HG03064 (cell line): Measurements from ENCODE around the gene IL5.
A peak's percentile ranks its signal among the peaks of the same experiment; 100 is the strongest.
"Not testable (repeated sequence)": the region's sequence is repeated elsewhere in the genome, so short reads cannot be mapped to it uniquely, and the experiment has no call there.

Experiments
- ATAC-seq: cut with Tn5 transposase; IDR thresholded peaks from one replicate; pipeline ENCODE4 v1.9.1; 2021; ENCODE audit warnings: low read depth; ENCODE audit not compliant: unreplicated experiment

Gene IL5

GRCh38 chr5:132543472-132544201 lies at the start of gene IL5:
IL5 (minus strand) TSS chr5:132543522; CDS start chr5:132543478, 44 bp downstream.
- no peak for ATAC-seq

DNA sequence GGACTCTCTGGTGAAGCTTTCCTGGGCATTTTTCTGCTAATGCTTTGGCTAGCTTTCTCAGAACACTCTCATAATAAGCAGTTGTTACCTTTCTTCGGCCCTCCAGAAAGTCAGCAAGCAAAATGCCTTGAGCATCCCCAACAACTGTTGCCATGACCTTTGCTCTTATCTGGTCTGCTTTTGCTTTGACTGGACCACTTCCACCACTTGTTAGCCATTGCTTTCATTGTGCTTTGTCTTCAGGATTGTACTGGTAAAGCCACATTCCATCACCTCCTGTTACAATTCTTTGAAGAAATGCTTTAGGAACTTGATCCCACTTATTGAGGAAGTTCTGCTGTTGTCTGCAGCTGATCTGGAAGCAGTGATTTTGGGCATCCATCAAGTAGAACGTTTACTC lies 49.2 kb upstream of the IL5 start:
- no peak for ATAC-seq

DNA sequence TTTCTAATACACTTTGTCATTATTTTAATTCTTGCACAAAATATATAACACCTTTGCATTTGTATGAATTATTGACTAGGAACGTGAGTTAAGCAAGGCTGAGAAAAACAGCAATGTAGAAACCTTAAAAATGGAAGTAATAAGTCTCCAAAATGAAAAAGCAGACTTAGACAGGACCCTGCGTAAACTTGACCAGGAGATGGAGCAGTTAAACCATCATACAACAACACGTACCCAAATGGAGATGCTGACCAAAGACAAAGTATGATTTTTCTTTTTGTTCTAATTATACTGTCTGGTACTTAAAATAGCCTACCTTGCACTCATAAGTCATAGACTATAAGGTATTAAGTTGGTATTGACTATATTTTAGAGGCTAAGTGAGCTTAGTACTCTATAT lies 47.8 kb upstream of the IL5 start:
- ATAC-seq = no peak

DNA sequence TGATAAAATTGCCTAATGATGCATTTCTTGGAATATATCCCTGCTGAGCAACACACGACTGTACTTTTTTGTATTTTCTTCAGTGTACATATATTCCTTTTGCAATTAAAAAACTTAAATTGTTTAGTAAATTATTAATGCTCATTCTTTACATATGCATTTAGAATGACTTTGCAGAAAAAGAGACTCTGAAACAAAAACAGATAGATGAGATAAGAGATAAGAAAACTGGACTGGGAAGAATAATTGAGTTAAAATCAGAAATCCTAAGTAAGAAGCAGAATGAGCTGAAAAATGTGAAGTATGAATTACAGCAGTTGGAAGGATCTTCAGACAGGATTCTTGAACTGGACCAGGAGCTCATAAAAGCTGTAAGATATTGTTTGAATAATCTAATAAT lies 46.1 kb upstream of the IL5 start:
- ATAC-seq = no peak

DNA sequence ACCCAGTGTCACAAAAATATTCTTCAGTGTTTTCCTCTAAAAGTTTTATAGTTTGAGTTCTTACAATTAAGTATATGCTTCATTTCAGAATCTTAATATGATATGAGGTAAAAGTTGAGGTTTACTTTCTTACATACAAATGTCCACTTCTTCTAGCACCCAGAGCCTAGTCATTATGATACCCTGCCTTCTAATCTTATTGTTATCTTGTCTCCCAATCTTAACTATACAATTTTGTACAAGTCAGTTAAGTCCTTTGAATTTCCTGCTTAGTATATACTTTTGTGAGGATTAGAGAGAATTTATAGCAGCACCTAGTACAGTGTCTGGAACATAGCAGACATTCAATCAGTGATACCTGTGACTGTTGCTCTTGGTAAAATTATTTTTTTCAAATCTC lies 42.7 kb upstream of the IL5 start:
- no peak for ATAC-seq

GRCh38 chr5:132584560-132584959 lies 41.2 kb upstream of the IL5 start:
- ATAC-seq = not testable (repeated sequence)

DNA sequence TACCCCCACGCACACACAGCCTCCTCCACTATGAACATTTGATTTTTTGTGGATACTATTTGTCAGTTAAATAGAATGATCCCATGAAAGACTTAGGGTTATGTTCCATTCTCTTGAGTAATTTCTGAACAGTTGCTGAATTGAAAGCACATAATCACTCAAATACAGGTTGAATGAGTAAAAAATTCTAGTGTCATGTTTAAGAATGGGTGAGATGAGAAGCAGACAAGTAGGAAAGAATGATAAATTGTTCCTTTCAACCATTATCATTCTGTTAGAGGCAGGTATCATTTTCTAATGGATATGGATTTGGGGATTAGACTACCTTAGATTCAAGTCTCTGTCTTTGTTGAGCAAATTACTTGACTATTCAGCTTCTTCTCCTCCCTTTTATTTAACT lies 32.8 kb upstream of the IL5 start:
- no peak for ATAC-seq

GRCh38 chr5:132566657-132567056 lies 23.3 kb upstream of the IL5 start:
- ATAC-seq = no peak

DNA sequence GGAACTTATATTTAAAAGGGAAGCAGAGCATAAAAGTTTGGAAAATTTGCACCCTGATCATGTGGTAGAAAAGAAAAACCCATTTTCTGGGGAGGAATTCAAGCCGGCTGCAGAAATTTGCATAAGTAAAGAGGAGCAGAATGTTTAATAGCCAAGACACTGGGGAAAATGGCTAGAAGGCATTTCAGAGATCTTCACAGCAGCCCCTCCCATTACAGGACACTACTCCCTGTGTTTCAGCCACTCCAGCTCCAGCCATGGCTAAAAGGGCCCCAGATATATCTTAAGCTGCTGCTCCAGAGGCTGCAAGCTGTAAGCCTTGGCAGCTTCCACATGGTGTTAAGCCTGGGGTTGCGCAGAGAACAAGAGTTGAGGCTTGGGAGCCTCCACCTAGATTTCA lies 21.2 kb upstream of the IL5 start:
- not testable (repeated sequence) for ATAC-seq

DNA sequence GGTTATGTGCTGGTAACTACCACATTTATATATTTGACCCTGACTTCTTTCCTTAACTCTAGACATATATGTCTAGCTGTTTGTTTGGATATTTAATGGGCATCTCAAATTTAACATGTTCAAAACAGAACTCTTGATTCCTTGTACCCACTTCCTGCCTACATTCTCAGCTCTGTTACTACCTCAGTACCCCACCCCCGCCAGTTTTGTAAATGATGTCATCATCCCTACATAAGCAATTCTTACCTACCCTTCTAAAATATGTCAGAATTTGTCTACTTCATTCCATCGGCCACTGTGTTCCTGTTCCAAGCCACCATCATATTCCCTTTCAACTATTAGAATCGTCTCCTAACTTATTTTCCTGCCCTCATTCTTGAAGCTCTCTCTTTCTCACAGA lies 18.3 kb upstream of the IL5 start:
- no peak for ATAC-seq

DNA sequence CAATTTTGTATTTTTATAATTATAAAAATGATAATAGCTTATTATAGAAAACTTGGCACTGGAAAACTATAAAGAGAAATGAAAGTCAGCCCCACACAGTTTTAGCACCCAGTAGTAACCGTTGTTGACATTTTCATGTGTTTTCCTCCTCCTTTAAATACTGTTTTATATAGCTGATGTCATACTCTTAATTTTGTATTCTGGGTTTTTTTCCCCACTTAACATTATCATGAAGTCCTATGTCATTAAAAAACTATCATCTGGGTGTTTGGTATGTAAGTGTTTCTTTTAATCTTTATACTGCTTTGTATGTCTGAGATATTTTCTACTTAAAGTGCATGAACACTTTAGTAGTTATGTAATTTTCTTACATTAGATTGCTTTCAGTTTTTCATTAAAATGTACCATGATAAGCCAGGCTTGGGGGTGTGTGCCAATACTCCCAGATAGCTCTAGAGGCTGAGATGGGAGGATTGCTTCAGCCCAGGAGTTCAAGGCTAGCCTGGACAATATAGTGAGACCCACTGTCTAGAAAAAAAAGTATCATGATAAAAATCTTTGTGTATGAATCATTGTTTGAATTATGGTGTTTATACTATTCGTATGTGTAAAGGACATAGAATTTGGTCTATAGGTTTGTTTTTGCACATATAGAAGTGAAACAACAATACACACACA lies 16.2 kb upstream of the IL5 start:
- ATAC-seq = no peak

DNA sequence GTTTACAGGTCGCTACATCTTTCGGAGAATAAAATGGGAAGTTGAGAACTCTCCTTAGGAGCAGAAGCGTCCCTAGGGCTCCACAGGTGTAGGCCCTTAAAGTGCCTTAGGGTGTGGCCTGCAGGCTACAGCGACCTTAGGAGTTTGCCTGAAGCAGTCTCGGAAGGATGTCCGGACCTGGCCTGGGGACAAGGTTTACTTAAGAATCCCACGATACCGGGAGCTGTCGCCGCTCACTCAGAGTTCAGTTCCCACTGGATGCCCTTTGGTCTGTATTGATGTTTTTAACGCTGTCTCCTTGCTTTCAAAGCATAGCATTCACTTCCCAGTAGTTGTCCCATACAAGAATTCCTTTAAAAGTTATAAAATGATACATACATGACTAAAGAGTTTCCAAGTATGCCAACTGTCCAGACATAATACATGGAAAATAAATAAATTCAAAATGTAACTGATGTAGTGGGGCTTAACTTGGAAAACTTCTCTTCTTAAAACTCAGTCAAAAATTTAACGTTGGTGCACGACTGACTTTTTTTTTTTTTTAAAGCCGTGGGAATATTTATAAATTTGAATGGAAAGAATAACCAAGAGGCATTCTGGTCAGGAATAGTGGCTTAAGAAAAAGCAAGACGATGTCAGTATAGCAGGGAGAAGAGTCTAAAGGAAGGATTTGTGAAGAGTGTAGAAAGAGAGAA lies 14.3 kb upstream of the IL5 start:
- ATAC-seq = peak; percentile 34

GRCh38 chr5:132556763-132557477 lies 13.6 kb upstream of the IL5 start, which contains the start of gene RAD50:
RAD50 (plus strand) TSS chr5:132556977; CDS start chr5:132557325, 348 bp downstream.
- ATAC-seq = peak; percentile 97

DNA sequence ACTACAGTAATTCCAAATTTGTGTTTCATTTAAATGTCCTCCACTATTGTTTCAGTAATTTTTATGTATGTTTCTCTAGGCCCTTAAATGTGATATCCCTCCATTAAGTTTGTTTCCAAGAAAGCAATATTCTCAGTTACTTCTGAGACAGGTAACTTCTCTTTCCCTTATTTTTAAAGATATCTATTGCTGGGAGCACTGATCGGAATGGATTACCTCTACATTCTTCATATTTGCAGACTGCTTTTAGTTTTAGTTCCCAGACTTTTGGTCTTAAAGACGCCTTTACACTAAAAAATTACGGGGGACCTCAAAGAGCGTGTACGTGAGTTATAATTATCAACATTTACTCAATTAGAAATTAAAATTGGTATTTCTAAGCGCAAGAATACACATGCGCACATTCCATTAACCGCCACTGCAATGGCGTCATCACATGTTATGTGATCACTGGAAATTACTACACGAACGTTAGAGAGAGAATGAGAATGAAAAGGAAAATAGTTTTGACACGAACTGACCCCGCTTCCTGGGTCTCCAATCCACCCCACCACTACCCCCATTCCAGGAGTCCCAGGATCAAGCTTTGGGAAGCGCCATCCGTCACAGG lies 12.9 kb upstream of the IL5 start:
- no peak for ATAC-seq

DNA sequence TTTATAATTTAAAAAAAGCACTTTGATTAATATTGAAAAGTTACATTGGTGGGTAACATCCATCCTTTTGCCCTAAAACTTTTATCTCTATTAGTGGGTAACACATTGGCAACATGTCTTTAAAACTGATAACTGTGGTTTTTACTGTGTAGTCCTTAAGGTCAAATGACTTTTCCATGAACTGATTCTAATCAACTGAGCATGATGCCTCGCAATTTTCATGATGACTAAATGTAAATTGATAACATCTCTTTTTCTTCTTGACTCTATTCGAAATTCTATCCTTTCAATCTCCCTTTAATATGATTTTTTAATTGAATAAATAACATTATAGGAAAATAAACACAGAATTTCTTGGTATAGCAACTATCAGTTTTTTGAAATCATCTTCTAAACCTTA lies 6.3 kb upstream of the IL5 start:
- ATAC-seq = no peak

GRCh38 chr5:132548834-132549233 lies 5.5 kb upstream of the IL5 start:
- ATAC-seq = not testable (repeated sequence)

- ATAC-seq = no peak
Measured at GRCh38 chr5:132547269-132547668, 3.9 kb upstream of the IL5 start.

DNA sequence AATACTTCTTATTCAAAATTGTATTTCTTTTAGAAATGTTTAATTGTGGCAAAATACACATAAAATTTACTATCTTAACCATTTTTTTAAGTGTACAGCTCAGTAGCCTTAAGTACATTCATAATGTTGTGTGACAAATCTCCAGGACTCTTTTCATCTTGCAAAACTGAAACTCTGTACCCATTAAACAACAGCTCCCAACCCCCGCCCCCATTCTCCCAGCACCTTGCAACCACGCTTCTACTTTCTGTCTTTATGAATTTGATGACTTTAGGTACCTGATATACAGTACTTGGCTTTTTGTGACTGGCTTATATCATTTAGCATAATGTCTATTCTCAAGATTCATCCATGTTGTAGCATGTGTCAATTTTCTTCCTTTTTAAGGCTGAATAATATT lies 2.8 kb upstream of the IL5 start:
- no peak for ATAC-seq

GRCh38 chr5:132540764-132541163 lies 2.6 kb downstream of the IL5 start:
- no peak for ATAC-seq

GRCh38 chr5:132540149-132540548 lies 3.2 kb downstream of the IL5 start:
- no peak for ATAC-seq

DNA sequence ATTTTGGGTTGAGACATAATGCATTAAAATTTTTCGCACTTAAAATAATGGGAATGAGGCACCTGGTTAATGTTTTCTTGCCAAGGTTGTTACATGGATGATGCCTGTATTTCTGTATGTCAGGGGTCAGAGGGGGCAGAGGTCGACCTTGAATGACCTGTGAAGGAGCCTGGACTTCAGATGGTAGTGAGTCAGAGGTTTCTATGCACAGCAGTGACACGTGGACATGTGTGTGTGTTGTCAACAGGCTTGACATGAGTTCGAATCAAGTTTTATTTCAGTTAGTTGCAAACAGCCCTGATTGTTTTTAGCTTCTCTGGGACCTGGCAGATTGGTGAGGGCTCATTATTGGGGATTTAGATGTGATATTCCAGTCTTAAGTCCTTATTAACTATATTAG lies 3.6 kb downstream of the IL5 start:
- ATAC-seq = no peak
